Activated T-cell treated with anti-CD3 and anti-CD28 coated beads for 48 hours (primary cell): ENCODE results near the gene CALM3.

ENCODE experiments used
- DNase-seq: peaks from one replicate; pipeline ENCODE4 v3.0.0-alpha.2; 2020; ENCODE audit warnings: low read depth

Gene CALM3

DNA sequence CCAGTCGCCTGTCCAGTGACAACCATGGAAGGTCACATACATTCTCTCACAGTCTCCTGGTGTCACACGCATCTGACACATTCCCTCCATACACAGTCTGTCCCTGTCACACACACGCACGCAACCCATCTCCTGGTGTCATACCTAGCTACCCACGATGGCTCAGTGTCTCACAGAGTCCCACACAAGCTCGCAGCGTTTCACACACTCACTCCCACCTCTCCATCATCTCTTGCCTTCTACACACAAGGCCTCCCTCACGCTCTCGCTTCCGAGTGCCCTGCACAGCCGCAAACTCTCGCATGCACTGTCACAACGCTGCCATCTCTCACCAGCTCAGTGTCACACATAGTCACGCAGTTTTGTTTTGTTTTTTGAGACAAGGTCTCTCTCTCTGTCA, 36.1 kb downstream of the CALM3 start:
- DNase-seq: no peak

DNA sequence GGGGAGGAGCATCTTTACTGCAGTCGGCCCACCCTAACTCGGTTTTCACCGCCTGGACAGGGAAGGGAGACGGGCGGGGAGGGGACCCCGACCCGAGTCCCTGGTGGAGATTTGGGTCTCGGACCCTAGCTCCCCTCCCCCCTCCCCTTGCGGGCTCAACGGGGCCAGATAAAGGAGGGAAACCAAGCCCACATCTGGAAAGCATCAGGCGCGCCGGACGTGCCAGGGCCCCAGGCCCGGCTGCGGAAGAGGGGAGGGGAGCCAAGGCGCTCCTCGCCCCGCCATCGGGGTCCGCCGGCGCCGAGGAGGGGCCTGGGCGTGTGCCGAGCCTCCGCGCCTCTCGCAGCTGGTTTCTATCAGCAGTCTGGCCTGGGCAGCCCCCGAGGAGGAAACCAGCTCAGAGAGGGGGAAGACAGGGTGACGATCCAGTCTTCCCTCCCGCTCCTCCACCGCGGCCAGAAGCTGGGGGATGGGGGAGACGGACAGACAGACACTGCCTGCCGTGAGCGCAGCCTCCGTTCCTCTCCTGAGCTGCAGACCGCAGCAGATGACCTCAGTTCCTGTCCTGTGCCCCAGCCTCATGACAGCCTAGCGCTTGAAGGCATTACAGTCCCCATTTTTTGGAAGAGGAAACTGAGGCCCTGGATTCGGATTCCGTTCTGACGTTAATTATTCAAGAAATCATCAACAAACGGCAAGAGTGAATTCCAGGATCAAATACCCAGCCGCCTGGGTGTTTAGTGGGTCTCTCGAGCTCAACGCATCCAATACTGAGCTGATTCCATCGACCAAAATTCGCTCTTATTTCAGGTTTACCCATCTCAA, 38.4 kb downstream of the CALM3 start:
- no peak for DNase-seq

DNA sequence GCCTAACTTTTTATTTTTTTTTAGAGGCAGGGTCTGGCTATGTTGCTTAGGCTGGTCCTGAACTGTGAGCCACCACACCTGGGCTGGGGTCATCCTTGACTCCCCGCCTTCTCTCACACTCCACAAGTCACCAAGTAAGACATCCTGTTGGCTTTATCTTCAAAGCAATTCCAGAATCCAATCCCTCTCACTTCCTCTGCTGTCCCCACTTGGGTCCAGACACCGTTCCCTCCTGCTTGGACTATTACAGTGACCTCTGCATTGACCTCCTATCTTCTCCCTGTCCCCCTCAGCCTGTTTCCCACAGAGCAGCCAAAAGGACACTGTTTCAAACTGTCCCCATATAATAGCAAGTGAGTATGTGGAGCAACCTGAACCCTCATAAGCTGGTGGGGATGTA, 39.5 kb downstream of the CALM3 start:
- no peak for DNase-seq

DNA sequence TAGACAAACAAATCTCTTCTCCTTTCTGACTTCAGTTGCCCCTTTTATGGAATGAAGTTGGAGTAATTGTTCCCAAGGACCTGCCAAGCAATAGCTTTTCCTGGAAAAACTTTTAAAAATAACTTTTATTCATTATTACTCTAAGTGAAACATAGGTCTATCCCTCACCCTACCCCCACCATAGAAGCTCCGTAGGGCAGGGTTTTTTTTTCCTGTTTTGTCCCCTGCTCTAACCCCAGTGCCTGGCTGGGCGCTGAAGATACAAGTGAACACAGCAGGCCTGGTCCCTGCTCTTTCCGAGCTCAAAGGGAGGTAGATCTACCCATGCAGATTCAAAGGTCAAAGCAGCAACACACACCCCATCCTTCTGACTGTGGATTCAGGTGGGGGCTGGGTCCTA, 43.6 kb downstream of the CALM3 start:
- no peak for DNase-seq

DNA sequence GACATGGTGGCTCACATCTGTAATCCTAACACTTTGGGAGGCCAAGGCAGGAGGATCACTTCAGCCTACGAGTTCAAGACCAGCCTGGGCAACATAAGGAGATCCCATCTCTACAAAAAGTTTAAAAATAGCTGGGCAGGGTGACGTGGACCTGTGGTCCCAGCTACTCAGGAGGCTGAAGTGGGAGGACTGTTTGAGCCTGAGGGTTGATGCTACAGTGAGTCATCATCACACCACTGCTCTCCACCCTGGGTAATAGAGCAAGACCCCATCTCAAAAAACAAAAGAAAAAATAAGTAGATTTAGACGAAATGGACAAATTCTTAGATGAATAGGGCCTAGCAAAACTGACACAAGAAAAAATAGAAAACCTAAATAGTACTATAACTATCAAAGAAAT, 45.3 kb downstream of the CALM3 start:
- no peak for DNase-seq

DNA sequence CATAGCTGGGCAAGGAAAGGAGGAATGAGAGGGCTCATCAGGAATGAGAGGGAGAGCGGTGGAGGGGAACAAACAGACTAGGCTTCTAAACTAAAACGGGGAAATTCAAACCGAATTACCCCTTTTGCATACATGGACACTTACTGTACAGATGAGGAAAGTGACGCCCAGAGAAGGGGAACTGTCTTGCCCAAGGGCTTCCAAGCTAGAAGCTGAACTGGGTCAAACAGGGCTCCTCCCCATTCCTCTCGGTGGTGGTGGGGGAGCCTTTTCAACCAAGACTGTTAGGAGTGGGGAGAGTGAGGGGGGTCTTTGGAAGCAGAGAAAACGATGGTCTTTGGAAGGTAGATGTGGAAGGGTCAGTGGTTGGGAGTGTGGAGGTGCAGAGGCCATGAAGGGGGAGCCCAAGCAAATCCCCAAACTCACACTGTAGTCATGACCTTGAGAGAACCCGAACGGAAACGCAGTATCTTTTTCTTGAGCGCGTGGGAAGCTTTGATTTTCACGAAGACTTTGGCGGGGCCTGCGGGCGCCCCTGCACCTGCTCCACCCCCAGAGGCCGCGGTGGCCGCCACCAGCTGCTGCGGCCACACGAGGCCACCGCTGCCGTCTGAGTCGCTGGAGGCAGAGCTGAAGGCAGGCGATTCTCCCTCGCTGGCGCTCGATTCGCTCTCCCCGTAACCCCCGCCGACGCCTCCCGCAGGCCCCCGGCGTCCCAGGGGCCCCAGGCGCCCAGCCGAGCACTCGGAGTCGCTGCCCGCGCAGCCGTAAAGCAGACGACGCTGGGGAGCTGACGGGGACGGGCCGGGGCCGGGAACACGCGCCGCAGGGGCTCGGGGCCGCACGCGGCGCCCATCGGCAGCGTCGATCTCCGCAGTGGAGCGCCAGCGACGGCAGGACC, 47.2 kb downstream of the CALM3 start:
- DNase-seq: no peak

DNA sequence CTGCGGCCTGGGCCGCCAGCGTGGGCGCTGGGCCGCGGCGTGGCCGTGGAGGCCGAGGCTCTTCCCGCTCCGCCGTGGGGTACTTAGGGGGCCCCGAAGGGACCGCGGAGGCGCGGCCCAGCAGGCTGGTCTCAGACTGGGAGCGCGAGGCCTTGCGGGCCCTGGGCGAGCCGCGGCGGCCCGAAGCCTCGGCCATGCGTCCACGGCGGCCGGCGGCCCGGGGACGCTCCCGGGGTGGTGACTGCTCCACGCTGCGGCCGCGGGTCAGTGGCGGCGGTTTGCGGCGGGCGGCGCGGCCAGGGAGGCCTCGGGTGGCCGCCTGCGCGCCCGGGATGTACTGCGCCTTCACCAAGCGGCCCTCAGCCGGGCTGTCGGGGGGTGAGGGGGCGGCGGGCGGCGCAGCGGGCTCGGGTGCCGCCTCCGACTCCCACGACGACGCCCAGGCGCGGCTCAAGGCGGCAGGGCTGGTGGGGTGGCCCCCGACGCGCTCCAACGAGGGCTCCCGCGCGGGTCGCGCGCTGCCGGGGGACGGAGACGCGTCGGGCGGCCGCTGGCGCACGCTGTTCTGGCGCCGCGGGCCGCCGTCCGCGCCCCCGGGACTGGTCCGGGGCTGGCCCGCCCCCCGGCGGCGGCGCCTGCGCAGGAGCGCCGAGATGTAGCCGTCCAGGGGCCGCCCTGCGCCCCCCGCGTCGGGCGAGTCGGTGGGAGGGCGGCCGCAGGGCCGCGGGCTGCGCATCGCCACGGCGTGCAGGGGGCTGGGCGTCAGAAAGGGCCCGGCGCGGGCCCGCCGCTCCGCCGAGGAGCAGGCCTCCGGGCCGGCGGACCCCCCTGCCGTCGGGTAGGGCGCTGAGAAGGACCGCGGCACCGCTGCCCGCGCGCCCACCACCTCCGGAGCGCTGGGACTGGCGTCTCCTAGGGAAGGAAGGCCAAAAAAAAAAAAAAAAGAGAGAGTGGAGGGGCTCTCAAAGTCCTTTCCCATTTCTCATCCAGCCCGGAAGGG, 48.1 kb downstream of the CALM3 start:
- no peak for DNase-seq

DNA sequence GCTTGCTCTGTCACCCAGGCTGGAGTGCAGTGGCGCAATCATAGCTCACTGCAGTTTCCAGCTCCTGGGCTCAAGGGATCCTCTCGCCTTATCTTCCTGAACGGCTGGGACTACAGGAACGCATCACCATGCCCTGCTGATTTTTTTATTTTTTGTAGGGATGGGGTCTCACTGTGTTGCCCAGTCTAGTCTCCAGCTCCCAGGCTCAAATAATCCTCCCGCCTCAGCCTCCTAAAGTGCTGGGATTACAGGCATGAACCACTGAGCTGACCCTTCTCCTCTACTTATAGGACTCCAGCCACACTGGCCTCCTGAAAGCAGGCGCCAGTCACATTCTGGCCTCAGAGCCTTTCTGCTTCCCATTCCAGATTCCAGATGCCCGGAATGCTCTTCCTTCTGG, 49.3 kb downstream of the CALM3 start:
- no peak for DNase-seq

DNA sequence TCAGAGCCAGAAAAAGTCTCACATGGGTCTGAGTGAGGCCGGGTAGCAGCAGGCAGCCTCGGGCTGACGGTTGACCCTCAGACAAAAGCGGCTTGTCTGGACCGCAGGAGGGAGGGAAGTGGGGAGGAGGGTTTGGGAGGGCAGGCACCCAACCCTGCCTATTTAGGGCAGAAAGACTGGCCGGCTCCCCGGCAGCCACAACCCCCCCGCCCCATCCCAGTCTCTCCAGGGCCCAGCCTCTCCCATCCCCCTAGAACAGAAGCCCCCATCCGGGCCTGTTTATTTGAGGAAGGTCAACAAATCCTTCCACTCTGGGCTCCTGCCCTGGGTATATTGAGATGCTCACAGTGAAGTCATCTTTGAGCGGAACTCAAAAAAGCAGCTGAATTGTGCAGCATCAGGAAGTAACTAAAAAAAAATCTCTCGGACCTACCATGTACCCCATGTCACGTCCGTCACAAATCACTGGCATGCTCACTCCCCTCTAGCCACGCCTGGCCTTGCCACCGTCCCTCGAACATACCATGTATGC, 53.6 kb downstream of the CALM3 start:
- no peak for DNase-seq

DNA sequence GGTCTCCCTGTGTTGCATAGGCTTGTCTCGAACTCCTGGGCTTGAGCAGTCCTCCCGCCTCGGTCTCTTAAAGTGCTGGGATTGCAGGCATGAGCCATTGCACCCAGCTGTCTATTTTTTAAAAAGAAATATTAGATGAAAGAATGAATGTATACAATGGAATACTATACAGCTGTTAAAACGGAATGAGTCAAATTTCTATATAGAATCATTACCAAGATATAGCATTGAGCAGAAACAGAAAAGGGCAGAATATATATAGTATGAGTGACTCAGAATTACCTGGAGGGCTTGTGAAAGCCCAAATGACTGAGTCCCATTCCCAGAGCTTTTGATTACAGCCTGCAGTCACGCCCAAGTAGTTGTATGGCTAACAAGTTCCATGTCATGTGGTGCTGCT, 55.4 kb downstream of the CALM3 start:
- no peak for DNase-seq

DNA sequence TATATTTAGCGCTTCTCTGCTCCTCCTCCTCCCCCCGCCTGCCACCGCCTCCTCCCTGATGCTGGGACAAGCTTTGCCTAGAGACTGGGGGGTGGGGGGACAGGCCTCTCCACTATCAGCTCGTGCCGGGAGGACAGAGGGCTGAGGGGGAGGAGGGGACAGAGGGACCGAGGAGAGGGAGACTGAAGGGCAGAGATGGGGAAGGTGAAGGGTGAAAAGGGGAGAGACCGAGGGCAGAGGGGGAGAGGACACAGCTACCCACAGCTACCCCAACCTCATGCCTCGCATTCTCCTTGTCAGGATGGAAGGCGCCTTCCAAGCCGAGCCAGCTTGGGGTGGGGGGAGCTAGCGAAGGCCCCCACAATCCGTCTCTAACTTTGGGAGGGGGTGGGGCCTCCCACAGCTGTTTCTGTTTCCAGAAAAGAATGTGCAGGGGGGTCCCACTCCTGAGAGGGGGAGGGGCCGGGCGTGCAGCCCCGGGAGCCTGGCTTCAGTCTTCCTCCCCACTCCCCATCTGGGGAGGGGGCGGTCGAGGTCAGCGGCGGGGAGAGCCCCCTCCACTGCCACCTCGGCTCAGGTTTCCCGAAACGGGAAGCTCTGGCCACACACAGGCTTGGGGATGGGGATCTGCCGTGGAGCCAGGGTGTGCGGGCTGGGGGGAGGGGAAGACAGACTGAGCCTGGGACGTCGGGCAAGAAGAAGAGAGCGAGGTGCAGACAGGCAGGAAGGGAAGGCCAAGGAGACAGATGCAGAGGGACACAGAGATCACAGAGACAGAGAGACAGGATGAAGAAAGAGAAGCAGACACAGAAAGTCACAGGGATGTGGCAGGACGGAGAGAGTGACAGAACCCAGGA, 58.2 kb downstream of the CALM3 start:
- DNase-seq: no peak

DNA sequence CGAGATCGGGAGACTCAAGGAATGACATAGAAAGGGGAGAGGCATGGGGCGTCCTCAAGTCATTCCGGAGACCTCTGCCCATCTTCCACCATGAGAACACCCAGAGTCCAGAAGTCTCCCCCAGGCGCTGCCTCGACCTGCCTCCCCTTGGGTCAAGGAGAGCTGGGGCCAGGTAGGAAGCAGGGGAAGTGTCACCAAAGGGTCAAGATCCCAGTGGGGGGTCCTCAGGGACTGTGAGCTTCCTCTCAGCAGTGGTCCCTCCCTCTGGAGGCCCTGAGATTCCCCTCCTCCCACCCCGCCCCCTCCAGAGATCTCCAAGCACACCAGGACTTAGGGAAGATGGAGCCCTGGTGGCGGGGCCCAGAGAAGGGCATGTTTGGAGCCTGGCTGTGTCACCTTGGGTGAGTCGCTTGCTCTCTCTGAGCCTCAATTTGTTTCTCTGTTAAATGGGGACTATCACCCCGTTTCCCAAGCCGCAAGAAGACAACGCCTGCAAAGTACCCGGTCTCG, 58.9 kb downstream of the CALM3 start:
- no peak for DNase-seq
